K562 (cell line): ENCODE results near the gene SLC2A4RG. TPM values are rescaled to one million over a fixed set of nuclear protein-coding genes. Genes with fewer than 3 reads are reported as not detected.

Experiments
- ATF1 ChIP-seq, 2 experiments: fragments of 450-650 bp in 1 of 2; IDR thresholded peaks; 2 replicates each; pipeline ENCODE4 v1.6.1; 2016; ENCODE audit warnings: missing compliant biosample characterization in 1 of 2, missing genetic modification characterization in 1 of 2
- BRCA1 ChIP-seq, 2 experiments: fragments of 450-650 bp in 1 of 2; sonication (generic) in 1 of 2; formaldehyde crosslinking in 1 of 2; IDR thresholded peaks; 2 replicates each; pipeline versions ENCODE4 v1.5.0 to v1.6.1; 2017 to 2020; ENCODE audit warnings: mild to moderate bottlenecking in 1 of 2, missing genetic modification reagents in 1 of 2
- CBX3 ChIP-seq, 2 experiments: IDR thresholded peaks; 1 replicate in 1 of 2; 2 replicates in 1 of 2; pipeline ENCODE4 v1.6.1; 2012; ENCODE audit warnings: inconsistent platforms in 2 of 2, low read length in 2 of 2, borderline replicate concordance in 1 of 2, control low read depth in 1 of 2
- CBX5 ChIP-seq: IDR thresholded peaks from 2 replicates; pipeline ENCODE4 v1.6.1; 2014; ENCODE audit warnings: low read depth, borderline replicate concordance
- CHD4 ChIP-seq: fragments of 200-600 bp; sonication (generic); IDR thresholded peaks from 3 replicates; pipeline ENCODE4 v1.6.1; 2012; ENCODE audit warnings: low read depth, mild to moderate bottlenecking, mixed read lengths, low read length, inconsistent platforms; ENCODE audit not compliant: insufficient read depth, insufficient replicate concordance, poor library complexity, severe bottlenecking
- FOXA3 ChIP-seq, 2 experiments: fragments of 450-650 bp in 1 of 2; sonication (generic) in 1 of 2; formaldehyde crosslinking; IDR thresholded peaks in 1 of 2; conservative IDR thresholded peaks in 1 of 2; 2 replicates each; pipeline versions ENCODE4 v1.4.0 to v1.8.0; 2020 to 2022; ENCODE audit warnings: mild to moderate bottlenecking in 2 of 2, missing genetic modification reagents in 1 of 2
- GTF2F1 ChIP-seq: IDR thresholded peaks from 2 replicates; pipeline ENCODE4 v1.6.1; 2011; ENCODE audit warnings: low read depth, low read length, improper control_type of control experiment
- IRF2 ChIP-seq: sonication (generic); formaldehyde crosslinking; IDR thresholded peaks from 2 replicates; pipeline ENCODE4 v1.8.1; 2022; ENCODE audit warnings: mild to moderate bottlenecking, missing genetic modification reagents
- MCM7 ChIP-seq, 2 experiments: fragments of 450-650 bp; IDR thresholded peaks; 2 replicates each; pipeline ENCODE4 v1.6.1; 2016 to 2018
- NFIC ChIP-seq: fragments of 450-650 bp; IDR thresholded peaks from 2 replicates; pipeline ENCODE4 v1.6.1; 2017; ENCODE audit warnings: mild to moderate bottlenecking, inconsistent platforms
- POLR2H ChIP-seq: IDR thresholded peaks from 2 replicates; pipeline ENCODE4 v1.6.1; 2016; ENCODE audit warnings: missing genetic modification characterization, low read depth, mild to moderate bottlenecking, control low read depth, missing compliant biosample characterization, moderate library complexity
- PTBP1 ChIP-seq: fragments of 200-400 bp; formaldehyde crosslinking; IDR thresholded peaks from 2 replicates; pipeline ENCODE4 v1.6.1; 2017; ENCODE audit warnings: low read depth, low read length
- RUNX1 ChIP-seq: sonication (generic); IDR thresholded peaks from 2 replicates; pipeline ENCODE4 v1.6.1; 2016; ENCODE audit warnings: antibody characterized with exemption, low read depth
- SPI1 ChIP-seq: IDR thresholded peaks from 2 replicates; pipeline ENCODE4 v1.6.1; 2011; ENCODE audit warnings: low read depth, low read length, control low read depth, borderline replicate concordance
- STAT5B ChIP-seq: fragments of 250-450 bp; sonication (Bioruptor Pico); IDR thresholded peaks from 2 replicates; pipeline ENCODE4 v1.8.0; 2021; ENCODE audit warnings: mild to moderate bottlenecking, inconsistent platforms
- THRAP3 ChIP-seq: fragments of 450-650 bp; IDR thresholded peaks from 2 replicates; pipeline ENCODE4 v1.6.1; 2016; ENCODE audit warnings: mild to moderate bottlenecking, inconsistent platforms, borderline replicate concordance
- ZNF197 ChIP-seq: fragments of 200-800 bp; sonication (Bioruptor generic); IDR thresholded peaks from 2 replicates; pipeline ENCODE4 v1.6.1; 2016; ENCODE audit warnings: low read depth, missing genetic modification characterization, missing compliant biosample characterization
- ZNF324 ChIP-seq: fragments of 250-450 bp; sonication (Bioruptor Pico); IDR thresholded peaks from 2 replicates; pipeline ENCODE4 v1.4.0; 2020; ENCODE audit warnings: mild to moderate bottlenecking
- ZNF395 ChIP-seq: fragments of 200-800 bp; sonication (Bioruptor generic); IDR thresholded peaks from 2 replicates; pipeline ENCODE4 v1.6.1; 2017; ENCODE audit warnings: missing genetic modification characterization, missing compliant biosample characterization
- ZNF77 ChIP-seq: fragments of 250-450 bp; sonication (Bioruptor Pico); IDR thresholded peaks from 2 replicates; pipeline ENCODE4 v1.5.0; 2020
- polyA plus RNA-seq, 8 experiments: library from polyadenylated mRNA; depleted of rRNA in 4 of 8; stranded (reverse) in 5 of 8; unstranded in 3 of 8; fragments of >200 nt; fragmentation: Nextera tagmentation in 2 of 8; fragmentation: Illumina TruSeq in 1 of 8; extraction: Ambion mirVana in 2 of 8; extraction: Trizol in 1 of 8; gene quantifications; 2 replicates each; pipeline versions ENCODE4 v1.2.1 to v1.2.3, GENCODE V29; 2011 to 2014; ENCODE audit warnings: inconsistent platforms in 1 of 8, missing spikeins in 1 of 8
- total RNA-seq, 7 experiments: library from RNA; depleted of rRNA in 6 of 7; stranded (reverse); fragments of >200 nt in 6 of 7; fragmentation: Illumina TruSeq in 2 of 7; extraction: Trizol in 2 of 7; gene quantifications; 2 replicates each; pipeline versions ENCODE4 v1.2.1 to v1.2.3, GENCODE V29; 2011 to 2021; ENCODE audit warnings: low replicate concordance in 1 of 7
- TF ChIP-seq, protein P1 (sequence below): fragments of 450-650 bp; IDR thresholded peaks from one replicate; pipeline ENCODE4 v1.6.1; 2018; ENCODE audit warnings: mild to moderate bottlenecking, moderate library complexity; ENCODE audit not compliant: partially characterized antibody
- TF ChIP-seq, protein P2 (sequence below): fragments of 250-450 bp; sonication (Bioruptor Pico); IDR thresholded peaks from 2 replicates; pipeline ENCODE4 v1.5.0; 2022; ENCODE audit warnings: mild to moderate bottlenecking
- TF ChIP-seq, protein P3 (sequence below): fragments of 450-650 bp; IDR thresholded peaks from 2 replicates; pipeline ENCODE4 v1.6.1; 2016; ENCODE audit warnings: low read depth, mild to moderate bottlenecking, moderate library complexity

The SLC2A4RG gene
- total and polyA plus RNA-seq, 9 of the 15 experiments (the other 6 are each of a cell fraction or from before 2014, with no cell fraction given), result 0.34 to 97.3 (median 26.5) TPM

GRCh38 chr20:63740627-63741353 lies 1.2 kb downstream of the SLC2A4RG start (continued):
- TF ChIP-seq, protein P1, sequence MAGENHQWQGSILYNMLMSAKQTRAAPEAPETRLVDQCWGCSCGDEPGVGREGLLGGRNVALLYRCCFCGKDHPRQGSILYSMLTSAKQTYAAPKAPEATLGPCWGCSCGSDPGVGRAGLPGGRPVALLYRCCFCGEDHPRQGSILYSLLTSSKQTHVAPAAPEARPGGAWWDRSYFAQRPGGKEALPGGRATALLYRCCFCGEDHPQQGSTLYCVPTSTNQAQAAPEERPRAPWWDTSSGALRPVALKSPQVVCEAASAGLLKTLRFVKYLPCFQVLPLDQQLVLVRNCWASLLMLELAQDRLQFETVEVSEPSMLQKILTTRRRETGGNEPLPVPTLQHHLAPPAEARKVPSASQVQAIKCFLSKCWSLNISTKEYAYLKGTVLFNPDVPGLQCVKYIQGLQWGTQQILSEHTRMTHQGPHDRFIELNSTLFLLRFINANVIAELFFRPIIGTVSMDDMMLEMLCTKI, result no peak
- TF ChIP-seq RUNX1 (no peak), THRAP3 (no peak), ATF1 (CRISPR knock-in tag; IDR thresholded peaks at IDR 0.05) (no peak), ATF1 (tag; IDR thresholded peaks at IDR 0.05) (peak; percentile 38; the same call in 1 of the 2 replicates), ZNF395 (no peak), ZNF77 (no peak), PTBP1 (no peak), FOXA3 (CRISPR knock-in tag; conservative IDR thresholded peaks at IDR 0.05 in 1 of 2, IDR thresholded peaks at IDR 0.05 in 1 of 2) (peak in 1 of 2 experiments; percentile 67; a peak in 1 of 4 replicates), CBX5 (no peak), BRCA1 (IDR thresholded peaks at IDR 0.05) (no peak), BRCA1 (CRISPR knock-in tag; IDR thresholded peaks at IDR 0.05) (no peak), CHD4 (no peak), GTF2F1 (no peak), IRF2 (no peak), MCM7 (IDR thresholded peaks at IDR 0.05) (no peak), CBX3 (IDR thresholded peaks at IDR 0.05; ENCODE audit: borderline replicate concordance in 1 of 2, low read length in 2 of 2) (no peak), SPI1 (no peak), STAT5B (CRISPR knock-in tag) (no peak), NFIC (peak; percentile 92), POLR2H (tag) (no peak), ZNF324 (CRISPR knock-in tag) (no peak), ZNF197 (CRISPR knock-in tag) (no peak)
- TF ChIP-seq, protein P2, sequence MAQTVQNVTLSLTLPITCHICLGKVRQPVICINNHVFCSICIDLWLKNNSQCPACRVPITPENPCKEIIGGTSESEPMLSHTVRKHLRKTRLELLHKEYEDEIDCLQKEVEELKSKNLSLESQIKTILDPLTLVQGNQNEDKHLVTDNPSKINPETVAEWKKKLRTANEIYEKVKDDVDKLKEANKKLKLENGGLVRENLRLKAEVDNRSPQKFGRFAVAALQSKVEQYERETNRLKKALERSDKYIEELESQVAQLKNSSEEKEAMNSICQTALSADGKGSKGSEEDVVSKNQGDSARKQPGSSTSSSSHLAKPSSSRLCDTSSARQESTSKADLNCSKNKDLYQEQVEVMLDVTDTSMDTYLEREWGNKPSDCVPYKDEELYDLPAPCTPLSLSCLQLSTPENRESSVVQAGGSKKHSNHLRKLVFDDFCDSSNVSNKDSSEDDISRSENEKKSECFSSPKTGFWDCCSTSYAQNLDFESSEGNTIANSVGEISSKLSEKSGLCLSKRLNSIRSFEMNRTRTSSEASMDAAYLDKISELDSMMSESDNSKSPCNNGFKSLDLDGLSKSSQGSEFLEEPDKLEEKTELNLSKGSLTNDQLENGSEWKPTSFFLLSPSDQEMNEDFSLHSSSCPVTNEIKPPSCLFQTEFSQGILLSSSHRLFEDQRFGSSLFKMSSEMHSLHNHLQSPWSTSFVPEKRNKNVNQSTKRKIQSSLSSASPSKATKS (CRISPR knock-in tag), result no peak
- TF ChIP-seq, protein P3, sequence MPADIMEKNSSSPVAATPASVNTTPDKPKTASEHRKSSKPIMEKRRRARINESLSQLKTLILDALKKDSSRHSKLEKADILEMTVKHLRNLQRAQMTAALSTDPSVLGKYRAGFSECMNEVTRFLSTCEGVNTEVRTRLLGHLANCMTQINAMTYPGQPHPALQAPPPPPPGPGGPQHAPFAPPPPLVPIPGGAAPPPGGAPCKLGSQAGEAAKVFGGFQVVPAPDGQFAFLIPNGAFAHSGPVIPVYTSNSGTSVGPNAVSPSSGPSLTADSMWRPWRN, result 0 out of 2 replicates have a peak, but pooled peaks have one; percentile 18
